GM18508 (cell line): ENCODE results near the gene UCK1.
A peak's percentile ranks its signal among the peaks of the same experiment; 100 is the strongest.

Experiments
- ATAC-seq: cut with Tn5 transposase; IDR thresholded peaks from one replicate; pipeline ENCODE4 v1.9.1; 2021; ENCODE audit warnings: moderate number of reproducible peaks; ENCODE audit not compliant: insufficient read depth, unreplicated experiment

Gene UCK1

GRCh38 chr9:131530920-131531832 lies at the start of gene UCK1:
UCK1 (minus strand) TSS chr9:131531263; CDS start chr9:131531174, 89 bp downstream.
- no peak for ATAC-seq

- no peak for ATAC-seq
Observed at GRCh38 chr9:131580358-131580757, 49.3 kb upstream of the UCK1 start.

GRCh38 chr9:131579789-131580211 lies 48.7 kb upstream of the UCK1 start:
- no peak for ATAC-seq

- ATAC-seq, result peak; percentile 51
Observed at GRCh38 chr9:131578731-131579504, 47.9 kb upstream of the UCK1 start.

GRCh38 chr9:131578021-131578420 lies 47.0 kb upstream of the UCK1 start:
- ATAC-seq, result no peak

GRCh38 chr9:131577005-131578000 lies 46.2 kb upstream of the UCK1 start:
- ATAC-seq, result no peak

GRCh38 chr9:131575946-131576853 lies 45.1 kb upstream of the UCK1 start:
- no peak for ATAC-seq

- no peak for ATAC-seq
Observed at GRCh38 chr9:131574730-131575640, 43.9 kb upstream of the UCK1 start.

GRCh38 chr9:131567910-131568309 lies 36.8 kb upstream of the UCK1 start:
- ATAC-seq, result no peak

GRCh38 chr9:131566158-131566557 lies 35.1 kb upstream of the UCK1 start:
- no peak for ATAC-seq

- no peak for ATAC-seq
Observed at GRCh38 chr9:131565369-131565768, 34.3 kb upstream of the UCK1 start.

GRCh38 chr9:131562032-131562959 lies 31.2 kb upstream of the UCK1 start:
- no peak for ATAC-seq

- ATAC-seq, result no peak
Observed at GRCh38 chr9:131559421-131560000, 28.4 kb upstream of the UCK1 start.

GRCh38 chr9:131557855-131558548 lies 26.9 kb upstream of the UCK1 start:
- ATAC-seq, result no peak

GRCh38 chr9:131555841-131556673 lies 25.0 kb upstream of the UCK1 start:
- ATAC-seq, result no peak
